ENCODE data around the gene GRIA1. TPM values are rescaled to one million over a fixed set of nuclear protein-coding genes. Genes with fewer than 3 reads are reported as not detected.
A peak's percentile ranks its signal among the peaks of the same experiment; 100 is the strongest.

The GRIA1 gene
- total RNA-seq, 1 donor: 1.1 TPM

DNA sequence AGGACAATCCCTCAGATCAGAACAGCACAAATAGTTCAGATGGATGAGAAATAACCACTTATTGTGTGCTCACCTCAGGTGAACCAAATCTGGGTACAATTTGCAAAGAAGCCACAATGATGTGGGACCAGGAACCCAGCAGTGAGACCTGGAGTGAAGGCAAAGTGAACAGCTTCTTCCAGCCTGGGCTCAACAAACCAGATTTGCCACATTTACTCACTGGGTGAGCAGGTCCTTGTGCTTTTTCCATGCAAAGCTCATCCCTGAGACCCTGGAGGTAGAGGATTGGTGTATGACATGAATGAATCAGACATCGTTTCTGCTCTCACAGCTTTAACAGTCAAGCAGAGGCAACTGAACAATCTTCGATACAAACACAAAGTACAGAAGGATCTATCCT lies 29.1 kb upstream of the GRIA1 start:
- H3K4me2 ChIP-seq (ENCODE audit: insufficient read depth, low read length): no peak overlapping the region
- no peak for DNase-seq (ENCODE audit: insufficient read length, low spot score, missing footprints)
- H3K36me3 ChIP-seq (ENCODE audit: insufficient read depth, low read length): no peaks in the 10 kb centered on the region
- no peak overlapping the region for H3K4me3 ChIP-seq (ENCODE audit: insufficient read depth, low read length)
- no peak overlapping the region for H3K27ac ChIP-seq (ENCODE audit: low read depth, low read length)
- H3K4me1 ChIP-seq (ENCODE audit: insufficient read depth, low read length): peaks cover 11% of the 10 kb centered on the region
- H2AFZ ChIP-seq (ENCODE audit: low read length): no peak overlapping the region
- no peaks in the 10 kb centered on the region for H3K27me3 ChIP-seq (ENCODE audit: insufficient read depth, low read length)
- H3K9me3 ChIP-seq (ENCODE audit: low read depth, low read length): no peaks in the 10 kb centered on the region
- no peaks in the 10 kb centered on the region for H4K20me1 ChIP-seq (ENCODE audit: insufficient read depth, low read length)
- TF ChIP-seq, protein P1, sequence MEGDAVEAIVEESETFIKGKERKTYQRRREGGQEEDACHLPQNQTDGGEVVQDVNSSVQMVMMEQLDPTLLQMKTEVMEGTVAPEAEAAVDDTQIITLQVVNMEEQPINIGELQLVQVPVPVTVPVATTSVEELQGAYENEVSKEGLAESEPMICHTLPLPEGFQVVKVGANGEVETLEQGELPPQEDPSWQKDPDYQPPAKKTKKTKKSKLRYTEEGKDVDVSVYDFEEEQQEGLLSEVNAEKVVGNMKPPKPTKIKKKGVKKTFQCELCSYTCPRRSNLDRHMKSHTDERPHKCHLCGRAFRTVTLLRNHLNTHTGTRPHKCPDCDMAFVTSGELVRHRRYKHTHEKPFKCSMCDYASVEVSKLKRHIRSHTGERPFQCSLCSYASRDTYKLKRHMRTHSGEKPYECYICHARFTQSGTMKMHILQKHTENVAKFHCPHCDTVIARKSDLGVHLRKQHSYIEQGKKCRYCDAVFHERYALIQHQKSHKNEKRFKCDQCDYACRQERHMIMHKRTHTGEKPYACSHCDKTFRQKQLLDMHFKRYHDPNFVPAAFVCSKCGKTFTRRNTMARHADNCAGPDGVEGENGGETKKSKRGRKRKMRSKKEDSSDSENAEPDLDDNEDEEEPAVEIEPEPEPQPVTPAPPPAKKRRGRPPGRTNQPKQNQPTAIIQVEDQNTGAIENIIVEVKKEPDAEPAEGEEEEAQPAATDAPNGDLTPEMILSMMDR (IDR thresholded peaks at IDR 0.05; ENCODE audit: extremely low read depth, low read depth, low read length): no peak
- no peaks in the 10 kb centered on the region for H3K79me2 ChIP-seq (ENCODE audit: insufficient read depth, low read length)

- Histone ChIP-seq H2AFZ (ENCODE audit: low read length) (peak overlapping the region; percentile 56), H3K4me2 (ENCODE audit: insufficient read depth, low read length) (peak overlapping the region; percentile 61), H3K4me3 (ENCODE audit: insufficient read depth, low read length) (no peak overlapping the region)
Observed at GRCh38 chr5:153463806-153464205, 26.7 kb upstream of the GRIA1 start.

GRCh38 chr5:153467546-153467945 lies 22.9 kb upstream of the GRIA1 start:
- Histone ChIP-seq H3K79me2 (ENCODE audit: insufficient read depth, low read length) (no peaks in the 10 kb centered on the region), H3K4me1 (ENCODE audit: insufficient read depth, low read length) (peaks cover 11% of the 10 kb centered on the region), H3K27me3 (ENCODE audit: insufficient read depth, low read length) (no peaks in the 10 kb centered on the region), H3K4me3 (ENCODE audit: insufficient read depth, low read length) (no peak overlapping the region), H2AFZ (ENCODE audit: low read length) (no peak overlapping the region), H3K4me2 (ENCODE audit: insufficient read depth, low read length) (no peak overlapping the region), H3K27ac (ENCODE audit: low read depth, low read length) (no peak overlapping the region), H3K9me3 (ENCODE audit: low read depth, low read length) (no peaks in the 10 kb centered on the region), H3K36me3 (ENCODE audit: insufficient read depth, low read length) (no peaks in the 10 kb centered on the region), H4K20me1 (ENCODE audit: insufficient read depth, low read length) (no peaks in the 10 kb centered on the region)
- TF ChIP-seq, protein P1 (IDR thresholded peaks at IDR 0.05; ENCODE audit: extremely low read depth, low read depth, low read length): no peak
- DNase-seq (ENCODE audit: insufficient read length, low spot score, missing footprints): no peak

More at GRCh38 chr5:153463806-153464205, 26.7 kb upstream of the GRIA1 start:
- peak overlapping the region; percentile 16 for H3K27ac ChIP-seq (ENCODE audit: low read depth, low read length)
- TF ChIP-seq, protein P1 (IDR thresholded peaks at IDR 0.05; ENCODE audit: extremely low read depth, low read depth, low read length): no peak
- H3K79me2 ChIP-seq (ENCODE audit: insufficient read depth, low read length): no peaks in the 10 kb centered on the region
- H3K4me1 ChIP-seq (ENCODE audit: insufficient read depth, low read length): peaks cover 11% of the 10 kb centered on the region
- H3K36me3 ChIP-seq (ENCODE audit: insufficient read depth, low read length): no peaks in the 10 kb centered on the region
- no peaks in the 10 kb centered on the region for H3K27me3 ChIP-seq (ENCODE audit: insufficient read depth, low read length)
- no peaks in the 10 kb centered on the region for H3K9me3 ChIP-seq (ENCODE audit: low read depth, low read length)
- DNase-seq (ENCODE audit: insufficient read length, low spot score, missing footprints): no peak
- H4K20me1 ChIP-seq (ENCODE audit: insufficient read depth, low read length): no peaks in the 10 kb centered on the region

DNA sequence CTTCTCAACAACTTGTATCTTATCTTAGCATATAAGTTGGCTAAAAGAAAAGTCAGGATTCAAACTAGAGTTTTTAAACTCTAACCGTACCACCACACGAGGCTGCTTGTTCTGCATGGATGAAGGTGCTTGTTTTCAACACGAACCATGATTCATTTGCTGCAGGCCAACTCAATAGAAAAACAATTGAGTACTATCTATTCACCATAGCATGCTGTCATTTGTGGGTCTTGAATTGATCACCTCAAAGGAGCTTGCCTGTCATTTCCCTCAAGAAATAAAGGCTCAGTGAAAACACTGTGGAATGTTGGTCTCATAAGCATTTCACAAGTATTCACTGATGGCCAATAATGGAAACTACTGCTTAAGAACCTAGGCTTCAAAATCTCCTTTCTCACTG lies 21.0 kb upstream of the GRIA1 start:
- Histone ChIP-seq H3K79me2 (ENCODE audit: insufficient read depth, low read length) (no peaks in the 10 kb centered on the region), H3K27me3 (ENCODE audit: insufficient read depth, low read length) (no peaks in the 10 kb centered on the region), H4K20me1 (ENCODE audit: insufficient read depth, low read length) (no peaks in the 10 kb centered on the region), H3K9me3 (ENCODE audit: low read depth, low read length) (no peaks in the 10 kb centered on the region), H2AFZ (ENCODE audit: low read length) (no peak overlapping the region), H3K27ac (ENCODE audit: low read depth, low read length) (no peak overlapping the region), H3K4me3 (ENCODE audit: insufficient read depth, low read length) (no peak overlapping the region), H3K36me3 (ENCODE audit: insufficient read depth, low read length) (no peaks in the 10 kb centered on the region), H3K4me1 (ENCODE audit: insufficient read depth, low read length) (peaks cover under 1% of the 10 kb centered on the region), H3K4me2 (ENCODE audit: insufficient read depth, low read length) (no peak overlapping the region)
- no peak for DNase-seq (ENCODE audit: insufficient read length, low spot score, missing footprints)
- TF ChIP-seq, protein P1 (IDR thresholded peaks at IDR 0.05; ENCODE audit: extremely low read depth, low read depth, low read length): no peak

Measured in osteoblast (primary cell).